HEK293T (cell line): ENCODE data around the gene CDK14.

ENCODE experiments used
- ARNT ChIP-seq: fragments of 450-650 bp; IDR thresholded peaks from 2 replicates; pipeline ENCODE4 v1.6.1; 2017; ENCODE audit warnings: mild to moderate bottlenecking
- BHLHE40 ChIP-seq: fragments of 450-650 bp; IDR thresholded peaks from 2 replicates; pipeline ENCODE4 v1.6.1; 2016; ENCODE audit warnings: mild to moderate bottlenecking, moderate library complexity, borderline replicate concordance
- FOXA1 ChIP-seq: fragments of 450-650 bp; IDR thresholded peaks from 2 replicates; pipeline ENCODE4 v1.6.1; 2016; ENCODE audit warnings: mild to moderate bottlenecking
- FOXM1 ChIP-seq: fragments of 450-650 bp; IDR thresholded peaks from 2 replicates; pipeline ENCODE4 v1.6.1; 2017; ENCODE audit warnings: mild to moderate bottlenecking, borderline replicate concordance
- HDGF ChIP-seq: fragments of 450-650 bp; IDR thresholded peaks from 2 replicates; pipeline ENCODE4 v1.6.1; 2017; ENCODE audit warnings: antibody characterized with exemption, borderline replicate concordance
- NFRKB ChIP-seq: fragments of 450-650 bp; IDR thresholded peaks from 2 replicates; pipeline ENCODE4 v1.6.1; 2016; ENCODE audit warnings: mild to moderate bottlenecking, moderate library complexity
- SP1 ChIP-seq: fragments of 450-650 bp; IDR thresholded peaks from 2 replicates; pipeline ENCODE4 v1.6.1; 2017
- SUZ12 ChIP-seq: fragments of 450-650 bp; IDR thresholded peaks from 2 replicates; pipeline ENCODE4 v1.6.1; 2016; ENCODE audit warnings: mild to moderate bottlenecking
- TARDBP ChIP-seq: fragments of 450-650 bp; IDR thresholded peaks from 2 replicates; pipeline ENCODE4 v1.6.1; 2016
- ZNF384 ChIP-seq: fragments of 450-650 bp; IDR thresholded peaks from 2 replicates; pipeline ENCODE4 v1.6.1; 2016

DNA sequence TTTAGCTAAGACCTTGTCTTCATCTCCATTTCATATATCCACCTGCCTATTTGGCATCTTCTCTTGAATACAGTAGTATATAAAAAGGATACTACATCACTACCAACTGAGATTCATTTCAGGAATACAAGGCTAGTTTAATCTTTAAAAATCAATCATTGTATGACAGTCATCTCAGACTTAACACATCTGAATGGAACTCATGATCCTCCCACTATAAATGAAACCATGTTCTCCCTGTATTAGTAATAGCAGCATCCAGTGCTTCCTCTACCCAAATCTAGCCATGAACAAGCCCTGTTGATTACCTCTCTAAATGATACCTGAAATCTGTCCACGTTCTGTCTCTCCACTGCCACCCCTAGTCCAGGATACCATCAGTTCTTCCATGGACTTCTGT is 196.2 kb downstream of the CDK14 start:
- TF ChIP-seq SUZ12 (no peak), HDGF (no peak), ARNT (no peak), SP1 (no peak), BHLHE40 (no peak), NFRKB (no peak), FOXM1 (no peak), FOXA1 (no peak), ZNF384 (no peak), TARDBP (no peak)
